HG02970 (cell line): Measurements from ENCODE around the gene SKAP1.
A peak's percentile ranks its signal among the peaks of the same experiment; 100 is the strongest.
"Not testable (repeated sequence)": the region's sequence is repeated elsewhere in the genome, so short reads cannot be mapped to it uniquely, and the experiment has no call there.

ENCODE experiments used
- ATAC-seq: cut with Tn5 transposase; IDR thresholded peaks from one replicate; pipeline ENCODE4 v1.9.1; 2021; ENCODE audit warnings: mild to moderate bottlenecking, moderate library complexity, moderate number of reproducible peaks; ENCODE audit not compliant: unreplicated experiment, low FRiP score

Gene SKAP1

GRCh38 chr17:48253975-48254374 is 176.0 kb downstream of the SKAP1 start:
- ATAC-seq: no peak

GRCh38 chr17:48251950-48252349 is 178.1 kb downstream of the SKAP1 start:
- no peak for ATAC-seq

GRCh38 chr17:48250949-48251348 is 179.1 kb downstream of the SKAP1 start:
- ATAC-seq: no peak

- not testable (repeated sequence) for ATAC-seq
These were observed 180.0 kb downstream of the SKAP1 start for GRCh38 chr17:48250059-48250458.

GRCh38 chr17:48247603-48248002 is 182.4 kb downstream of the SKAP1 start:
- ATAC-seq: no peak

GRCh38 chr17:48247038-48247437 is 183.0 kb downstream of the SKAP1 start:
- no peak for ATAC-seq

- ATAC-seq: no peak
These were observed 183.4 kb downstream of the SKAP1 start for GRCh38 chr17:48246612-48247011.

- ATAC-seq: not testable (repeated sequence)
These were observed 184.5 kb downstream of the SKAP1 start for GRCh38 chr17:48245465-48246033.

- ATAC-seq: no peak
These were observed 185.2 kb downstream of the SKAP1 start for GRCh38 chr17:48244814-48245213.

GRCh38 chr17:48244121-48244711 is 185.8 kb downstream of the SKAP1 start:
- no peak for ATAC-seq

GRCh38 chr17:48241770-48242497 is 188.1 kb downstream of the SKAP1 start:
- ATAC-seq: no peak

- ATAC-seq: peak; percentile 67
These were observed 188.9 kb downstream of the SKAP1 start for GRCh38 chr17:48241131-48241591.

- ATAC-seq: no peak
These were observed 189.4 kb downstream of the SKAP1 start for GRCh38 chr17:48240562-48241130.

GRCh38 chr17:48240122-48240521 is 189.9 kb downstream of the SKAP1 start:
- ATAC-seq: no peak

GRCh38 chr17:48239603-48239995 is 190.4 kb downstream of the SKAP1 start:
- no peak for ATAC-seq

- ATAC-seq: no peak
These were observed 190.9 kb downstream of the SKAP1 start for GRCh38 chr17:48238933-48239602.

- no peak for ATAC-seq
These were observed 192.6 kb downstream of the SKAP1 start for GRCh38 chr17:48237456-48237855.

GRCh38 chr17:48236681-48237134 is 193.3 kb downstream of the SKAP1 start:
- ATAC-seq: no peak

GRCh38 chr17:48234922-48235321 is 195.1 kb downstream of the SKAP1 start:
- no peak for ATAC-seq

- no peak for ATAC-seq
These were observed 197.7 kb downstream of the SKAP1 start for GRCh38 chr17:48231995-48232959.
